ENCODE results near the gene RAPGEF6. TPM values are rescaled to one million over a fixed set of nuclear protein-coding genes. Genes with fewer than 3 reads are reported as not detected.

Gene RAPGEF6
- total and polyA plus RNA-seq, 4 experiments from 2014 or later: 18.0 to 121 (median 73.0) TPM

- H3K9me3 Mint-ChIP-seq: no peaks in the 10 kb centered on the region
- no peaks in the 10 kb centered on the region for H3K9me3 ChIP-seq (ENCODE audit: control insufficient read depth in 1 of 2, low read length in 2 of 2)
- H3K36me3 ChIP-seq (ENCODE audit: insufficient read depth, low read length): peaks cover 17% of the 10 kb centered on the region
- peaks cover 52% of the 10 kb centered on the region for H3K4me1 ChIP-seq (ENCODE audit: insufficient read depth, low read length)
- peaks cover 21 to 34% of the 10 kb centered on the region in 2 donors for H3K36me3 Mint-ChIP-seq
- H3K4me3 ChIP-seq (ENCODE audit: low read length in 2 of 2): no peak overlapping the region
- no peak overlapping the region for H3K4me3 Mint-ChIP-seq
- H3K27me3 ChIP-seq (ENCODE audit: insufficient read depth, low read length): no peaks in the 10 kb centered on the region
- ChIA-PET POLR2A (ENCODE audit: partially characterized antibody) (interaction anchor here (1.1 to 2.0 kb wide), 2 partner anchors 10 to 26 kb away, joined by 5 to 8 read pairs; no protein-coding TSS in a partner anchor), CTCF (ENCODE audit: partially characterized antibody) (interaction anchor here (1.0 to 1.4 kb wide), 4 partner anchors 12 to 68 kb away, joined by 3 to 6 read pairs (median 4); no protein-coding TSS in a partner anchor)
- peak overlapping the region in 1 of 7 donors; percentile 55 for H3K27ac Mint-ChIP-seq
- intact Hi-C loops (cut with micrococcal nuclease): no loop called here
- no peak for DNase-seq
- H3K4me1 Mint-ChIP-seq: peaks cover 41 to 69% (median 54%) of the 10 kb centered on the region in 4 donors
- H3K27ac ChIP-seq (ENCODE audit: low read depth, low read length): no peak overlapping the region
- no peaks in the 10 kb centered on the region for H3K27me3 Mint-ChIP-seq
Observed at GRCh38 chr5:131521252-131521651, 113.8 kb downstream of the RAPGEF6 start.

GRCh38 chr5:131515348-131515747, 119.7 kb downstream of the RAPGEF6 start:
- Histone ChIP-seq H3K4me1 (ENCODE audit: insufficient read depth, low read length) (peaks cover 60% of the 10 kb centered on the region), H3K27me3 (ENCODE audit: insufficient read depth, low read length) (no peaks in the 10 kb centered on the region), H3K36me3 (ENCODE audit: insufficient read depth, low read length) (peaks cover 15% of the 10 kb centered on the region), H3K27ac (ENCODE audit: low read depth, low read length) (peak overlapping the region; percentile 61), H3K4me3 (ENCODE audit: low read length in 2 of 2) (peak overlapping the region in 1 of 2 donors; percentile 37), H3K9me3 (ENCODE audit: control insufficient read depth in 1 of 2, low read length in 2 of 2) (no peaks in the 10 kb centered on the region)
- Mint-ChIP-seq H3K9me3 (no peaks in the 10 kb centered on the region), H3K27me3 (no peaks in the 10 kb centered on the region), H3K4me3 (peak overlapping the region; percentile 68 to 92 (median 88)), H3K4me1 (peaks cover 40 to 69% (median 51%) of the 10 kb centered on the region in 4 donors), H3K27ac (peak overlapping the region; percentile 81 to 98 (median 93)), H3K36me3 (peaks cover 21 to 42% of the 10 kb centered on the region in 2 donors)
- POLR2A ChIA-PET (ENCODE audit: partially characterized antibody): interaction anchor here (0.6 to 3.5 kb wide), 9 partner anchors 11 to 485 kb away, joined by 3 to 39 read pairs (median 4); no protein-coding TSS in a partner anchor
- intact Hi-C loops (cut with micrococcal nuclease): loop anchor here (1.0 to 2.0 kb wide), 5 partner anchors 17 to 493 kb away; partner anchors contain the start of gene RAPGEF6
- DNase-seq: no peak
- CTCF ChIA-PET (ENCODE audit: partially characterized antibody): interaction anchor here (0.6 to 3.8 kb wide), 9 partner anchors 9 to 543 kb away, joined by 3 to 22 read pairs (median 5); no protein-coding TSS in a partner anchor

- CTCF ChIA-PET (ENCODE audit: partially characterized antibody): interaction anchor here (1.0 to 3.8 kb wide), 6 partner anchors 9 to 493 kb away, joined by 4 to 22 read pairs (median 6); no protein-coding TSS in a partner anchor
- no peaks in the 10 kb centered on the region for H3K27me3 Mint-ChIP-seq
- Histone ChIP-seq H3K36me3 (ENCODE audit: insufficient read depth, low read length) (peaks cover 19% of the 10 kb centered on the region), H3K27ac (ENCODE audit: low read depth, low read length) (peak overlapping the region; percentile 61), H3K27me3 (ENCODE audit: insufficient read depth, low read length) (no peaks in the 10 kb centered on the region), H3K4me1 (ENCODE audit: insufficient read depth, low read length) (peaks cover 60% of the 10 kb centered on the region), H3K4me3 (ENCODE audit: low read length in 2 of 2) (peak overlapping the region; percentile 7 to 37), H3K9me3 (ENCODE audit: control insufficient read depth in 1 of 2, low read length in 2 of 2) (no peaks in the 10 kb centered on the region)
- POLR2A ChIA-PET (ENCODE audit: partially characterized antibody): interaction anchor here (0.6 to 3.5 kb wide), 9 partner anchors 12 to 486 kb away, joined by 3 to 39 read pairs (median 4); no protein-coding TSS in a partner anchor
- H3K4me3 Mint-ChIP-seq: peak overlapping the region; percentile 79 to 92 (median 88)
- H3K36me3 Mint-ChIP-seq: peaks cover 24 to 46% of the 10 kb centered on the region in 2 donors
- no peaks in the 10 kb centered on the region for H3K9me3 Mint-ChIP-seq
- peak; percentile 67 to 79 (median 72) for DNase-seq
- peak overlapping the region; percentile 81 to 98 (median 93) for H3K27ac Mint-ChIP-seq
- intact Hi-C loops (cut with micrococcal nuclease): loop anchor here (1.0 to 2.0 kb wide), 5 partner anchors 18 to 494 kb away; partner anchors contain the start of gene RAPGEF6
- peaks cover 43 to 72% (median 53%) of the 10 kb centered on the region in 4 donors for H3K4me1 Mint-ChIP-seq
Observed at GRCh38 chr5:131514316-131515283, 120.4 kb downstream of the RAPGEF6 start.

- CTCF ChIA-PET (ENCODE audit: partially characterized antibody): interaction anchor here (1.4 to 3.8 kb wide), 3 partner anchors 10 to 122 kb away, joined by 3 to 22 read pairs (median 5); no protein-coding TSS in a partner anchor
- Mint-ChIP-seq H3K4me1 (peaks cover 39 to 67% (median 48%) of the 10 kb centered on the region in 4 donors), H3K27me3 (no peaks in the 10 kb centered on the region), H3K27ac (peak overlapping the region in 4 of 7 donors; percentile 72 to 81 (median 76)), H3K4me3 (peak overlapping the region in 6 of 8 donors; percentile 36 to 89 (median 54)), H3K9me3 (no peaks in the 10 kb centered on the region), H3K36me3 (peaks cover 24 to 39% of the 10 kb centered on the region in 2 donors)
- H3K9me3 ChIP-seq (ENCODE audit: control insufficient read depth in 1 of 2, low read length in 2 of 2): no peaks in the 10 kb centered on the region
- H3K27me3 ChIP-seq (ENCODE audit: insufficient read depth, low read length): no peaks in the 10 kb centered on the region
- H3K36me3 ChIP-seq (ENCODE audit: insufficient read depth, low read length): peaks cover 11% of the 10 kb centered on the region
- peaks cover 60% of the 10 kb centered on the region for H3K4me1 ChIP-seq (ENCODE audit: insufficient read depth, low read length)
- intact Hi-C loops (cut with micrococcal nuclease): loop anchor here (2.0 kb wide), 1 partner anchor 75 kb away; no protein-coding TSS in a partner anchor
- H3K4me3 ChIP-seq (ENCODE audit: low read length in 2 of 2): no peak overlapping the region
- DNase-seq: peak in 1 of 5 donors; percentile 47
- no peak overlapping the region for H3K27ac ChIP-seq (ENCODE audit: low read depth, low read length)
- POLR2A ChIA-PET (ENCODE audit: partially characterized antibody): interaction anchor here (0.6 to 1.8 kb wide), 2 partner anchors 16 to 34 kb away, joined by 3 to 8 read pairs; no protein-coding TSS in a partner anchor
Observed at GRCh38 chr5:131513780-131514179, 121.2 kb downstream of the RAPGEF6 start.

- no peaks in the 10 kb centered on the region for H3K27me3 ChIP-seq (ENCODE audit: insufficient read depth, low read length)
- Mint-ChIP-seq H3K27ac (peak overlapping the region; percentile 3 to 89 (median 38)), H3K36me3 (peaks cover 33 to 46% of the 10 kb centered on the region in 2 donors), H3K9me3 (no peaks in the 10 kb centered on the region), H3K4me1 (peaks cover 37 to 58% (median 46%) of the 10 kb centered on the region in 4 donors), H3K4me3 (peak overlapping the region in 3 of 8 donors; percentile 9 to 51 (median 33)), H3K27me3 (no peaks in the 10 kb centered on the region)
- no peak overlapping the region for H3K4me3 ChIP-seq (ENCODE audit: low read length in 2 of 2)
- H3K4me1 ChIP-seq (ENCODE audit: insufficient read depth, low read length): peaks cover 57% of the 10 kb centered on the region
- H3K36me3 ChIP-seq (ENCODE audit: insufficient read depth, low read length): peaks cover 17% of the 10 kb centered on the region
- ChIA-PET CTCF (ENCODE audit: partially characterized antibody) (interaction anchor here (1.0 to 1.5 kb wide), 4 partner anchors 12 to 496 kb away, joined by 3 to 6 read pairs (median 4); no protein-coding TSS in a partner anchor), POLR2A (ENCODE audit: partially characterized antibody) (no interaction called here)
- H3K27ac ChIP-seq (ENCODE audit: low read depth, low read length): no peak overlapping the region
- intact Hi-C loops (cut with micrococcal nuclease): no loop called here
- DNase-seq: no peak
- no peaks in the 10 kb centered on the region for H3K9me3 ChIP-seq (ENCODE audit: control insufficient read depth in 1 of 2, low read length in 2 of 2)
Observed at GRCh38 chr5:131511934-131512333, 123.1 kb downstream of the RAPGEF6 start.

- Mint-ChIP-seq H3K27me3 (no peaks in the 10 kb centered on the region), H3K36me3 (peaks cover 34 to 46% of the 10 kb centered on the region in 2 donors), H3K4me3 (no peak overlapping the region), H3K9me3 (no peaks in the 10 kb centered on the region), H3K27ac (peak overlapping the region in 2 of 7 donors; percentile 11 to 23), H3K4me1 (peaks cover 21 to 40% (median 27%) of the 10 kb centered on the region in 4 donors)
- Histone ChIP-seq H3K4me1 (ENCODE audit: insufficient read depth, low read length) (peaks cover 35% of the 10 kb centered on the region), H3K4me3 (ENCODE audit: low read length in 2 of 2) (no peak overlapping the region), H3K27ac (ENCODE audit: low read depth, low read length) (no peak overlapping the region), H3K36me3 (ENCODE audit: insufficient read depth, low read length) (peaks cover 32% of the 10 kb centered on the region), H3K9me3 (ENCODE audit: control insufficient read depth in 1 of 2, low read length in 2 of 2) (no peaks in the 10 kb centered on the region), H3K27me3 (ENCODE audit: insufficient read depth, low read length) (no peaks in the 10 kb centered on the region)
- POLR2A ChIA-PET (ENCODE audit: partially characterized antibody): no interaction called here
- DNase-seq: no peak
- CTCF ChIA-PET (ENCODE audit: partially characterized antibody): interaction anchor here (1.6 to 2.6 kb wide), 2 partner anchors 12 to 79 kb away, joined by 6 to 13 read pairs; no protein-coding TSS in a partner anchor
- intact Hi-C loops (cut with micrococcal nuclease): no loop called here
Observed at GRCh38 chr5:131509801-131510200, 125.2 kb downstream of the RAPGEF6 start.
